GM18867 (cell line): ENCODE measurements around the gene ARHGDIB.
A peak's percentile ranks its signal among the peaks of the same experiment; 100 is the strongest.

Experiments used
- ATAC-seq: cut with Tn5 transposase; IDR thresholded peaks from one replicate; pipeline ENCODE4 v1.9.1; 2021; ENCODE audit warnings: mild to moderate bottlenecking, moderate library complexity; ENCODE audit not compliant: unreplicated experiment

The ARHGDIB gene

DNA sequence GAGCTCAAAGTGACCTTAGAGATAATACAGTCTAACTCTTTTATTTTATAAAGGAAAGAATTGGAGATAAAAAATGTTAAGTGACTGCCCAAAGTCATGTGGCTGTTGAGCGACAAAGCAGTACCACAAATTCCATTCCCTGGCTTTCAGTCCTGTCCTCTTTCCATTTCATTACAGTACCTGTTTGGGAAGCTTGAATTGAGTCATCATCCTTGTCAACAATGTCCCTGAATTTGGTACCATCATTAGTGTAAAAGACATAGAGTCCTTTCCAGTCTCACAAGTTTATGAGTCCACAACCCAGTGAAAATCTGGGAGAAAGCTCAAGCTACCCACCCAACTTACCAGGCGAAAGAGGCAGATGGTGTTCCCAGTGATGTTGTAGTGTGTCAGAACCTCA lies 26.9 kb downstream of the ARHGDIB start:
- ATAC-seq, result no peak

- no peak for ATAC-seq
These were observed 29.4 kb downstream of the ARHGDIB start for GRCh38 chr12:14931791-14932560.

- no peak for ATAC-seq
These were observed 30.0 kb downstream of the ARHGDIB start for GRCh38 chr12:14931359-14931758.

DNA sequence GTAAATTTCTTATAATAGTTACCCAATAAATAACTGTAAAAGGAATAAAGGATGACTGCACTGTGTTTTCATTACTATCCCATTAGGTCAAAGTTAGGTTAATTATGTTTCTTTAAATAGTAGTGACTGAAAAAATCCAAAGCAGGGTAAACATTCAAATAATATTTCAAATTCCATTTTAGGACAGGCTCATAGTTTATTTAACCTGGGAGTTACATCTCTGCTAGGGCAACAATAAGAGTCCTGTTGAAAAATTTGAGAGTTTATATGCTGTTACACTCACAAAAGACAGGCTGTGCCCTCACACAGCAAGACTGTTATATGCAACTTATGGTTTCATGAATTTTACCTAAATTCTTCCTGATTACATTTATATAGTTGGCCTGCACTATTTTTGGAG lies 31.1 kb downstream of the ARHGDIB start:
- no peak for ATAC-seq

DNA sequence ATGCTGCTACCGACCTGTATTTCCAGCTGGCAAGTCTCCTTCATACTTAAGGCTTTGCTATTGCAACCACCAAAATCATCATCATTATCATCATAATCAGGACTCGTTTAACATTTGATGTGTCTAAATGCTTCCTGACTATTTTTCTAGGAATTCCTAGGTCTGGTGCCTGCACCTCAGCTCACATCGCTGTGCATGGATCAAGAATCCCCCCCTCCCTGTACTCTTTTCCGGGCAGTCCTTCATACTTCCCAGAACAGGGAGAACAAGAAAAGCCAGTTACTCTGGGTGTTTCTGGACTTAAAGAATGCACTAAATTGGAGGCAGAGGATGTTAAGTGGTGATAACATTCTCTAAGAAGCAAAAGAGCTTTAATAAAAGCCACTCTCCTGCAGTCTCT lies 32.5 kb downstream of the ARHGDIB start:
- no peak for ATAC-seq

GRCh38 chr12:14927267-14927666 lies 34.1 kb downstream of the ARHGDIB start:
- no peak for ATAC-seq

- no peak for ATAC-seq
These were observed 36.9 kb downstream of the ARHGDIB start for GRCh38 chr12:14924541-14924940.

- ATAC-seq, result no peak
These were observed 37.5 kb downstream of the ARHGDIB start for GRCh38 chr12:14923944-14924343.

DNA sequence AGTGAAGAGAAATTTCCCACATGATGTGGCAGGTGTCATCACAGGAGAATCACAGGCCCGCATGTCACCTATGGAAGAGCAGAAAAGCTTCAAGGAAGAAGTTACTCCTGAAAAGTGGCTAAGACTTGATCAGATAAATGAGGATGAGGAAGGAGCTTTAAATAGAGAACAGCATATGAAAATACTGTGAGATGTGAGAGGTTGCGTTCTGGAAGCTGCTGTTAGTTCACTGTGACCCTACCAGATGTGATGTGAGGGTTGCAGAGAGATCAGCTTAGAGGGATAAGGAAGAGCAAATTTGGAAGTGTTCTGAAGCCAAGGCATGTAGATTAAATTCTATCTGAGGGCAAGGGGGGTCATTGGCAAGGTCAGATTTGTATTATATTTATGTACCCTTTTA lies 40.2 kb downstream of the ARHGDIB start:
- ATAC-seq, result peak; percentile 87

DNA sequence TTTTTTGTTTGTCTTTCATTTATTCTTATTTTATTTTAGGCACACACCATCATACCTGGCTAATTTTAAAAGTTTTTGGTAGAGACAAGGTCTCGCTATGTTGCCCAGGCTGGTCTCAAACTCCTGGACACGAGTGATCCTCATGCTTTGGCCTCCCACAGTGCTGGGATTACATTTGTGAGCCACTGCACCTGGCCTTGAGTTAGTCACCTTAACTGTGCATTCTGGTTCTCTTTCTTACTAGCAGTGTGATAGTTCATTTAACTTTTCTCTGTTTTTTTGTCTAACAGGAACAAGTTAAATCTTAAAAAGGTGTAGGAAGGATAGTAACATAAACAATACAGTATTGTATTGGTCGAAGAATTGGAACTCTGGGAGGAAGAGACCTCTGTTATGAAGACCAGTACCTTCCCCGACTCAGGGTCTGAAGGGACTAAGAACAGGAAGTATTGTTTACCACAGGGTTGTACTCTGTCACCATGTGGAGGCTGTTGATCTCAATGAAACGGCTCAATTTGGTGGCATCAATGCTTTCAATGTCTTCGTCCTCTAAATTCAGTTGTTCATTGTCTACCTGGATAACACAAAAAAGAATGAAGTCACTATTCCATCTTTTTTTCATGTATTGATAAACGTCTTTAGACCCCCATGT lies 40.8 kb downstream of the ARHGDIB start:
- peak; percentile 69 for ATAC-seq

GRCh38 chr12:14919455-14919854 lies 41.9 kb downstream of the ARHGDIB start:
- ATAC-seq, result no peak

DNA sequence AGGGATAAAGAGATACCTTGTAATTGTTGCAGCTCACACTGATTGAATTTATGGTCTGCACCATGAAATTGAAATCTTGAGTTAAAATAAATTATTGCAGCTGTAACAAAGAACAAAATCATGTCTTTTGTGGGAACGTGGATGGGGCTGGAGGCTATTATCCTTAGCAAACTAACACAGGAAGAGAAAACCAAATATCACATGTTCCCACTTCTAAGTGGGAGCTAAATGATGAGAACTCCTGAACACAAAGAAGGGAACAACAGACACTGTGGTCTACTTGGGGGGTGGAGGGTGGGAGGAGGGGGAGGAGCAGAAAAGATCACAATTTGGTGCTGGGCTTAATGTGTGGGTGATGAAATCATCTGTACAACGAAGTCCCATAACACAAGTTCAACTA lies 45.7 kb downstream of the ARHGDIB start:
- no peak for ATAC-seq

GRCh38 chr12:14913381-14913781 lies 48.0 kb downstream of the ARHGDIB start:
- no peak for ATAC-seq

- no peak for ATAC-seq
These were observed 50.3 kb downstream of the ARHGDIB start for GRCh38 chr12:14911131-14911530.

DNA sequence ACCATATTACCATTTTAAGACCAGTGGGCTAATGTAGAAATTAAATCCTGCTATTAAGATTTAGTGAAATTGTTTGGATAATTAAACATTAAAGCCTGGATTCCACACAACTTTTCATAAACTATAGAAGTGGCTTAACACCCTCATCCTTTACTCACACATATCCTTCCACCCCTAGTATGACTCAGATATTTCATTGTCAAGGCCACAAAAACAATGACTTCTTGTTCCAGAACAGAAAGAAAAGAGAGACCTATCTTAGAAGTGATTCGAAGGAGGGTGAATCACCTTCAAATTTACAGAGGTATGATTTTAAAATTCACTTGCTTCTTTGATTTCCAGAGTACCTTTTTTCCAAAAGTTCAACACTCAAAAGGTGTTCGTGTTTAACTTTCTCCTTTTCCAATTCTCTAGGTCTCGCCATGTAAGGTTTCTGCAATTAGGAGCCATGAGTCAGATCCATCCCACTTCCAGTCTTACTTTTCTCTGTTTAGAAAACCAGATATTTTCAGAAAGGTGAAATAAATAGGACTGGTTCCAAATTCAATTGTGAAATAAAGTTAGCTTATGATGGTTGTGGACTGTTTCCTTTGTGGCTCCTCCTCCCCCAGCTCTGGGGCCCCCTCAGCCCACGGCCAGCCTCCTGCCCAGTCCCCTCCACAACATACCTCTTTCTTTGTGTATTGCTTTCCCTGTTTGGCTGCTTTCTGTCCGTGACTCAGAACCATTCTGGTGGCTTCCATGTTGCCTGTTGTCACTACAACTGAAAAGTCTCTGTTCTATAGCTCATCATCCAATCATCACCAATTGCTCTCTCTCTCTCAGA lies 51.1 kb downstream of the ARHGDIB start:
- ATAC-seq, result no peak

GRCh38 chr12:14907953-14908352 lies 53.4 kb downstream of the ARHGDIB start:
- ATAC-seq, result no peak

- no peak for ATAC-seq
These were observed 55.3 kb downstream of the ARHGDIB start for GRCh38 chr12:14906114-14906513.

DNA sequence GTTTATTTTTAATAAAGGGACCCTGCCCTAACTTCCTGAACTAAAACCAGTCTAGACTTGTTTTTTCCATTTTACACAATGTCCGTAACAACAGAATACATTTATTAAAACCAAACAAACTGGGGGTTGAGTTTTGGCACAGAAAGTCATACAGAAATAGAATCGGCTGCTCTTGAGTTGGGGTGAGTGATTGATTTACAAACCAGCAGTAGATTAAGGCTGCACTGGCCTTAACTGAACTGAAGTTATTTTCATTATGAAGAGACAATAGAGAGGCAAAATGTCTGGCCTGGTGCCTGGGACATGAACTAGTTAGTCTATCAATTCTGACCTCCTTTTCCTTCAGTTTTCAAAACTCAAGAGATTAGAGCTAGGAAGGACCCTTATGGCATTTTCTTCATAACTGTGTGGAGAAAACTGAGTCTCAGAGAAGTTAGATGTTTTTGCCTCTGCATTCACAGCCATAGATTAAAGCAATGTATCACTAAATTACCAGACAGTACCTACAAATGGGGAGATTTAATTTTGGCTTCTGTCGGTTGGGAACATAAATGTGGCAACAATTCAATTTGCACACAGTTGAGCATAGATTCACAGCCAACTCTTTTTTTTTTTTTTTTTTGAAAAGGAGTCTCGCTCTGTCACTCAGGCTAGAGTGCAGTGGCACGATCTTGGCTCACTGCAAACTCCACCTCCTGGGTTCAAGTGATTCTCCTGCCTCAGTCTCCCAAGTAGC lies 56.0 kb downstream of the ARHGDIB start:
- no peak for ATAC-seq

- ATAC-seq, result no peak
These were observed 56.5 kb downstream of the ARHGDIB start for GRCh38 chr12:14904854-14905253.

GRCh38 chr12:14903386-14904098 lies 57.9 kb downstream of the ARHGDIB start:
- ATAC-seq, result no peak
